Head of caudate nucleus (tissue), 42 donors: ENCODE results near the gene ZSCAN5A.
"Not testable (repeated sequence)": the region's sequence is repeated elsewhere in the genome, so short reads cannot be mapped to it uniquely, and the experiment has no call there.

Source experiments
- DNase-seq, 42 donors: peaks; one replicate each; pipeline versions ENCODE4 v3.0.0 to v3.0.0-alpha.2; 2020 to 2021; ENCODE audit warnings: mixed read lengths in 7 of 42
- intact Hi-C: fragments of 100-400 bp; cut with DNase I; formaldehyde crosslinking; loops from one replicate; pipeline ENCODE4 v1.15.0; 2022

The ZSCAN5A gene

GRCh38 chr19:56291867-56292266 is 22.8 kb downstream of the ZSCAN5A start:
- no peak for DNase-seq
- intact Hi-C loops: no loop called here

- DNase-seq: no peak
- intact Hi-C loops: no loop called here
These were observed 24.5 kb downstream of the ZSCAN5A start for GRCh38 chr19:56290104-56290503.

- intact Hi-C loops: no loop called here
- DNase-seq: no peak
These were observed 29.9 kb downstream of the ZSCAN5A start for GRCh38 chr19:56284746-56285145.

GRCh38 chr19:56282809-56283208 is 31.8 kb downstream of the ZSCAN5A start:
- no peak for DNase-seq
- intact Hi-C loops: no loop called here

- intact Hi-C loops: no loop called here
These were observed 41.0 kb downstream of the ZSCAN5A start for GRCh38 chr19:56273563-56274117.

GRCh38 chr19:56272161-56272798 is 42.4 kb downstream of the ZSCAN5A start, which contains the start of gene EDDM13:
Gene EDDM13 (plus strand): TSS chr19:56272748. CDS start chr19:56272835, 87 bp downstream.
- intact Hi-C loops: no loop called here

More at GRCh38 chr19:56273563-56274117, 41.0 kb downstream of the ZSCAN5A start:
- DNase-seq: no peak

GRCh38 chr19:56271151-56271550 is 43.5 kb downstream of the ZSCAN5A start:
- intact Hi-C loops: no loop called here
- no peak for DNase-seq

More at GRCh38 chr19:56272161-56272798, 42.4 kb downstream of the ZSCAN5A start, which contains the start of gene EDDM13:
- DNase-seq: no peak

GRCh38 chr19:56270676-56271075 is 44.0 kb downstream of the ZSCAN5A start:
- no peak for DNase-seq
- intact Hi-C loops: no loop called here

- intact Hi-C loops: no loop called here
- no peak for DNase-seq
These were observed 45.3 kb downstream of the ZSCAN5A start for GRCh38 chr19:56269348-56269747.

GRCh38 chr19:56266051-56266450 is 48.6 kb downstream of the ZSCAN5A start:
- intact Hi-C loops: no loop called here
- DNase-seq: no peak

- intact Hi-C loops: no loop called here
- no peak for DNase-seq
These were observed 51.3 kb downstream of the ZSCAN5A start for GRCh38 chr19:56263319-56263718.

GRCh38 chr19:56261932-56262331 is 52.7 kb downstream of the ZSCAN5A start:
- DNase-seq, intact Hi-C loops: not testable (repeated sequence)

- intact Hi-C loops: no loop called here
- no peak for DNase-seq
These were observed 53.5 kb downstream of the ZSCAN5A start for GRCh38 chr19:56261145-56261544.

- no peak for DNase-seq
- intact Hi-C loops: no loop called here
These were observed 56.4 kb downstream of the ZSCAN5A start for GRCh38 chr19:56258272-56258671.

- DNase-seq: peak in 2 of 42 donors; percentile 3 to 40
- intact Hi-C loops: no loop called here
These were observed 60.9 kb downstream of the ZSCAN5A start for GRCh38 chr19:56253737-56254136.

GRCh38 chr19:56252699-56253422 is 61.8 kb downstream of the ZSCAN5A start:
- intact Hi-C loops: no loop called here
- DNase-seq: peak; percentile 33 to 85 (median 70)

- intact Hi-C loops, DNase-seq: not testable (repeated sequence)
These were observed 65.8 kb downstream of the ZSCAN5A start for GRCh38 chr19:56248736-56249338.

- DNase-seq, intact Hi-C loops: not testable (repeated sequence)
These were observed 68.9 kb downstream of the ZSCAN5A start for GRCh38 chr19:56245764-56246163.

GRCh38 chr19:56245121-56245740 is 69.4 kb downstream of the ZSCAN5A start:
- intact Hi-C loops: no loop called here
- no peak for DNase-seq
